NT2/D1 (cell line): Measurements from ENCODE around the gene ATP6V0B.
A peak's percentile ranks its signal among the peaks of the same experiment; 100 is the strongest.

Experiments used
- DNase-seq: peaks from one replicate; pipeline ENCODE4 v3.0.0-alpha.2; 2011; ENCODE audit warnings: low read depth, low spot score
- H3K27me3 ChIP-seq: 2 replicates; pipeline ENCODE4 v1.6.0; 2011; ENCODE audit warnings: mild to moderate bottlenecking; ENCODE audit not compliant: insufficient read length, insufficient read depth
- H3K36me3 ChIP-seq: 2 replicates; pipeline ENCODE4 v1.6.1; 2011; ENCODE audit warnings: mild to moderate bottlenecking, low read length, mixed read lengths; ENCODE audit not compliant: insufficient read depth, insufficient read length
- H3K4me1 ChIP-seq: 2 replicates; pipeline ENCODE4 v1.5.1; 2011; ENCODE audit not compliant: insufficient read depth, insufficient read length
- H3K4me3 ChIP-seq: 2 replicates; pipeline ENCODE4 v1.5.1; 2011; ENCODE audit warnings: low read depth; ENCODE audit not compliant: insufficient read length
- H3K9ac ChIP-seq: 2 replicates; pipeline ENCODE4 v1.6.0; 2011; ENCODE audit warnings: low read depth; ENCODE audit not compliant: insufficient read length
- H3K9me3 ChIP-seq: 2 replicates; pipeline ENCODE4 v1.5.1; 2011; ENCODE audit warnings: mild to moderate bottlenecking, low read length; ENCODE audit not compliant: insufficient read depth
- SUZ12 ChIP-seq: IDR thresholded peaks from 2 replicates; pipeline ENCODE4 v1.6.1; 2011; ENCODE audit not compliant: insufficient read length, insufficient read depth; ENCODE audit errors: extremely low read depth
- YY1 ChIP-seq: IDR thresholded peaks from 2 replicates; pipeline ENCODE4 v1.6.1; 2011; ENCODE audit not compliant: insufficient read length, insufficient read depth
- ZNF274 ChIP-seq: IDR thresholded peaks from 2 replicates; pipeline ENCODE4 v1.6.1; 2011; ENCODE audit warnings: mild to moderate bottlenecking, low read depth, low read length

The ATP6V0B gene

GRCh38 chr1:43990271-43991199 lies 15.8 kb downstream of the ATP6V0B start:
- no peaks in the 10 kb centered on the region for H3K9me3 ChIP-seq
- peak overlapping the region; percentile 91 for H3K9ac ChIP-seq
- H3K4me3 ChIP-seq: peak overlapping the region; percentile 79
- H3K4me1 ChIP-seq: peaks cover 18% of the 10 kb centered on the region
- TF ChIP-seq YY1: no peak
- no peak for TF ChIP-seq ZNF274
- TF ChIP-seq SUZ12: no peak
- peaks cover 31% of the 10 kb centered on the region for H3K36me3 ChIP-seq
- no peaks in the 10 kb centered on the region for H3K27me3 ChIP-seq
- no peak for DNase-seq

GRCh38 chr1:43991200-43991475 lies 16.4 kb downstream of the ATP6V0B start:
- TF ChIP-seq SUZ12: no peak
- TF ChIP-seq ZNF274: no peak
- TF ChIP-seq YY1: no peak
- peaks cover 18% of the 10 kb centered on the region for H3K4me1 ChIP-seq
- H3K9me3 ChIP-seq: no peaks in the 10 kb centered on the region
- no peak for DNase-seq
- peak overlapping the region; percentile 79 for H3K4me3 ChIP-seq
- H3K27me3 ChIP-seq: no peaks in the 10 kb centered on the region
- peak overlapping the region; percentile 91 for H3K9ac ChIP-seq
- peaks cover 31% of the 10 kb centered on the region for H3K36me3 ChIP-seq

GRCh38 chr1:43991476-43992231 lies 16.9 kb downstream of the ATP6V0B start, which contains the start of gene CCDC24:
TSS of gene CCDC24 (plus strand) at chr1:43991599. CDS start at chr1:43991879, 280 bp downstream.
- Histone ChIP-seq H3K4me1 (peaks cover 18% of the 10 kb centered on the region), H3K4me3 (peak within 1 kb of the TSS; percentile 79), H3K9ac (peak within 1 kb of the TSS; percentile 91), H3K36me3 (peaks cover 27% of the 10 kb centered on the region), H3K9me3 (no peaks in the 10 kb centered on the region), H3K27me3 (no peaks in the 10 kb centered on the region)
- DNase-seq: no peak
- no peak for TF ChIP-seq ZNF274
- TF ChIP-seq SUZ12: no peak
- TF ChIP-seq YY1: no peak

GRCh38 chr1:43992232-43992995 lies 17.7 kb downstream of the ATP6V0B start:
- no peak for DNase-seq
- H3K36me3 ChIP-seq: peaks cover 21% of the 10 kb centered on the region
- peaks cover 23% of the 10 kb centered on the region for H3K4me1 ChIP-seq
- peak overlapping the region; percentile 91 for H3K9ac ChIP-seq
- H3K27me3 ChIP-seq: no peaks in the 10 kb centered on the region
- H3K9me3 ChIP-seq: no peaks in the 10 kb centered on the region
- no peak for TF ChIP-seq SUZ12
- no peak for TF ChIP-seq YY1
- TF ChIP-seq ZNF274: no peak
- peak overlapping the region; percentile 79 for H3K4me3 ChIP-seq

- H3K36me3 ChIP-seq: peaks cover 20% of the 10 kb centered on the region
- no peak overlapping the region for H3K4me3 ChIP-seq
- H3K4me1 ChIP-seq: peaks cover 31% of the 10 kb centered on the region
- TF ChIP-seq YY1: no peak
- no peak for TF ChIP-seq SUZ12
- TF ChIP-seq ZNF274: no peak
- H3K9me3 ChIP-seq: no peaks in the 10 kb centered on the region
- no peaks in the 10 kb centered on the region for H3K27me3 ChIP-seq
- no peak overlapping the region for H3K9ac ChIP-seq
- DNase-seq: no peak
Measured at GRCh38 chr1:43993206-43993914, 18.6 kb downstream of the ATP6V0B start.

- no peaks in the 10 kb centered on the region for H3K27me3 ChIP-seq
- H3K9ac ChIP-seq: no peak overlapping the region
- H3K9me3 ChIP-seq: no peaks in the 10 kb centered on the region
- H3K4me1 ChIP-seq: peaks cover 34% of the 10 kb centered on the region
- TF ChIP-seq SUZ12: no peak
- no peak for TF ChIP-seq ZNF274
- no peak for TF ChIP-seq YY1
- DNase-seq: no peak
- peaks cover 20% of the 10 kb centered on the region for H3K36me3 ChIP-seq
- no peak overlapping the region for H3K4me3 ChIP-seq
Measured at GRCh38 chr1:43994071-43994470, 19.3 kb downstream of the ATP6V0B start.
